Spleen (tissue), 11 donors: ENCODE measurements around the gene UGT1A7. TPM values are rescaled to one million over a fixed set of nuclear protein-coding genes. Genes with fewer than 3 reads are reported as not detected.
A peak's percentile ranks its signal among the peaks of the same experiment; 100 is the strongest.

Experiments
- DNase-seq: peaks from one replicate; pipeline ENCODE4 v3.0.0-alpha.2; 2020
- H3K27ac ChIP-seq, 8 donors: fragments of 200-600 bp; sonication (generic) in 7 of 8; 1 replicate in 4 of 8; 2 replicates in 4 of 8; pipeline versions ENCODE4 v1.5.0 to v1.8.0; 2016 to 2021; ENCODE audit warnings: inconsistent platforms in 4 of 8, mild to moderate bottlenecking in 4 of 8, moderate library complexity in 1 of 8
- H3K27me3 ChIP-seq, 7 donors: fragments of 200-600 bp; sonication (generic) in 6 of 7; replicated peaks in 1 of 7; 1 replicate in 4 of 7; 2 replicates in 3 of 7; pipeline versions ENCODE4 v1.5.0 to v1.8.0; 2016 to 2021; ENCODE audit warnings: inconsistent platforms in 3 of 7, mild to moderate bottlenecking in 1 of 7
- H3K36me3 ChIP-seq, 6 donors: fragments of 200-600 bp; sonication (generic) in 5 of 6; 1 replicate in 4 of 6; 2 replicates in 2 of 6; pipeline versions ENCODE4 v1.5.0 to v1.8.0; 2016 to 2021; ENCODE audit warnings: inconsistent platforms in 2 of 6
- H3K4me1 ChIP-seq, 6 donors: fragments of 200-600 bp; sonication (generic) in 5 of 6; 1 replicate in 3 of 6; 2 replicates in 3 of 6; pipeline versions ENCODE4 v1.5.0 to v1.8.0; 2016 to 2021; ENCODE audit warnings: inconsistent platforms in 3 of 6
- H3K4me3 ChIP-seq, 8 donors: fragments of 200-600 bp; sonication (generic) in 7 of 8; 1 replicate in 4 of 8; 2 replicates in 4 of 8; pipeline versions ENCODE4 v1.5.0 to v1.8.0; 2016 to 2021; ENCODE audit warnings: inconsistent platforms in 4 of 8, mild to moderate bottlenecking in 4 of 8, moderate library complexity in 2 of 8
- H3K9me3 ChIP-seq, 8 donors: fragments of 200-600 bp; sonication (generic) in 7 of 8; 1 replicate in 4 of 8; 2 replicates in 4 of 8; pipeline versions ENCODE4 v1.5.0 to v1.8.0; 2016 to 2021; ENCODE audit warnings: inconsistent platforms in 4 of 8
- POLR2A ChIP-seq, 3 donors: fragments of 450-650 bp; IDR thresholded peaks; one replicate each; pipeline ENCODE4 v1.5.1; 2017; ENCODE audit warnings: antibody characterized with exemption in 3 of 3, mild to moderate bottlenecking in 1 of 3
- POLR2AphosphoS5 ChIP-seq, 3 donors: sonication (generic); formaldehyde crosslinking; IDR thresholded peaks; one replicate each; pipeline ENCODE4 v1.5.1; 2017; ENCODE audit warnings: antibody characterized with exemption in 3 of 3
- WGBS, 5 donors: extraction: QIAGEN DNeasy Blood & Tissue Kit in 3 of 5; methylation state at CpG; one replicate each; pipeline versions ENCODE4 v1.1.5 to v1.1.7; 2013 to 2018; 5-methylcytosine and 5-hydroxymethylcytosine counted together
- intact Hi-C: fragments of 100-400 bp; cut with DNase I; formaldehyde crosslinking; loops from one replicate; pipeline ENCODE4 v1.15.0; 2023; ENCODE audit warnings: low total_unique reads
- polyA plus RNA-seq, 3 donors: library from polyadenylated mRNA; stranded (reverse); fragments of 200-250 nt; gene quantifications; one replicate each; pipeline ENCODE4 v1.2.1, GENCODE V29; 2013
- total RNA-seq, 7 donors: library from RNA; depleted of rRNA in 3 of 7; stranded (reverse); fragments of >200 nt in 3 of 7; fragmentation: NEBNext Ultra II Directional in 4 of 7; extraction: Animal tissue kit (Norgen Biotek cat#: 25700) in 4 of 7; gene quantifications; one replicate each; pipeline versions ENCODE4 v1.1.0 to v1.2.1, GENCODE V29; 2016 to 2021
- TF ChIP-seq, protein P1 (sequence below), 11 experiments: fragments of 200-600 bp in 7 of 11; fragments of 450-650 bp in 4 of 11; sonication (generic) in 4 of 11; IDR thresholded peaks in 8 of 11; conservative IDR thresholded peaks in 3 of 11; 1 replicate in 7 of 11; 2 replicates in 4 of 11; pipeline versions ENCODE4 v1.4.0 to v1.8.0; 2016 to 2021; ENCODE audit warnings: antibody characterized with exemption in 11 of 11, inconsistent platforms in 4 of 11, mild to moderate bottlenecking in 1 of 11
- donor health status: healthy with polysubstance abuse.
- donor health status: DM: no; HTN: no; CAD: no; lungs with moderate emphysema.
- donor health status: DM: no; HTN: no; CAD: no.
- donor health status: Bipolar disorder and iron deficiency.
- donor health status: healthy.
- donor health status: DM: no; HTN: no; CAD: no.
- donor health status: DM: yes; HTN: yes; CAD: no.

UGT1A7 gene
- total and polyA plus RNA-seq, 10 donors: 0.03 TPM; not detected in 9

DNA sequence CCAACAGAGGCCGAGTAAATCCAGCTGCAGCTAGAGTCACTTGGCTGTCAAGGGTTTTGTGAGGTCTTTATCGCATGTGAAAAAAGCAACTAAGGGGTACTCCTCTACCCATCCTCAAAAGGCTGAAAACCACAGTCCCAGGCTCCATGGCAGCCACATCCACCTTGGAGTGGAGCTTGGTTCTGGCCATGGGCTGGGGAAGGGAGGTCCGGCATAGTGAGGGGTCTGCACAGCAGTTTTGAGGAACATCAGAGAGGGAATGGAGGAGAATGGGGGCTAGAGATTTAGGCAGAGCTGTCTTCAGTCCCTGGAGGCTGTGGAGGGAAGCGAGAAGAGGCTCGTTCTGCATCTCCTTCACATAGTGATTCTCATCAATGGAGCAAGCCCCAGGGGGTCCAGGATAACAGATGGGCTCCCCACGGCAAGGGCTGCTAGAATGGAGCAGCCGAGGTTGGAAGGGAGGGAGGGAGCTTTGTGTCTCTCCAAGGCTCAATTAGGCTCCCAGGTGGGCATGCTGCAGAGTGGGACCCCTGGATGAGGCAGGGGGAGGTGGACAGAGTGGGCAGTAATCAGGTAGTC, 117.5 kb downstream of the UGT1A7 start:
- TF ChIP-seq POLR2AphosphoS5 (IDR thresholded peaks at IDR 0.05): no peak
- no peak for TF ChIP-seq POLR2A (IDR thresholded peaks at IDR 0.05)
- DNase-seq: peak; percentile 37
- Histone ChIP-seq H3K9me3 (no peaks in the 10 kb centered on the region), H3K4me1 (no peaks in the 10 kb centered on the region), H3K27ac (no peak overlapping the region), H3K36me3 (no peaks in the 10 kb centered on the region), H3K27me3 (peaks cover 0 to 17% (median 0%) of the 10 kb centered on the region in 7 donors), H3K4me3 (no peak overlapping the region)
- 58 to 68% (median 63%) methylated on average over 7 of the region's 7 CpGs for WGBS, 5 donors
- intact Hi-C loops: no loop called here

DNA sequence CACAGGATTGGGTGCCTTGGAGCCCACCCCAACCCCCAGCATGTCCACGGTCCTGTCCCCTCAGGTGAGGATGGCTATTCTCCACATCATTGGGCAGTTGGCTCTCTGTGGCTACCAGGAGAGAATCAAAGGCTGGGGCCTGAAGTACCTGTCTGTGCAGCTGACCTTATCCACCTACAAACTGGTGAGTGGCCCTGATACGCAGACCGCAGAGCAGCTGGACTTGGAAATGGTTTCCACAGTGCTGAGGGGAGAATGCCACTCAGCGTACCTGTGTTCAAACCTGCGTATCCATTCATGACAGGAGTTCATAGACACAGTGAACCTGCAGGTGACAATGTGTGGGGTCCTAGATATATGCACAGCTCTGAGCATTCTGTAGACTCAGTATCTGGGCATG, 118.0 kb downstream of the UGT1A7 start:
- Histone ChIP-seq H3K4me1 (no peaks in the 10 kb centered on the region), H3K4me3 (no peak overlapping the region), H3K27ac (no peak overlapping the region), H3K36me3 (no peaks in the 10 kb centered on the region), H3K27me3 (peaks cover 0 to 20% (median 0%) of the 10 kb centered on the region in 7 donors), H3K9me3 (no peaks in the 10 kb centered on the region)
- WGBS, 5 donors: 44 to 79% (median 58%) methylated on average over 3 to 5 of the region's 5 CpGs
- no peak for DNase-seq
- TF ChIP-seq POLR2A (IDR thresholded peaks at IDR 0.05): no peak
- TF ChIP-seq POLR2AphosphoS5 (IDR thresholded peaks at IDR 0.05): no peak
- TF ChIP-seq, protein P1, sequence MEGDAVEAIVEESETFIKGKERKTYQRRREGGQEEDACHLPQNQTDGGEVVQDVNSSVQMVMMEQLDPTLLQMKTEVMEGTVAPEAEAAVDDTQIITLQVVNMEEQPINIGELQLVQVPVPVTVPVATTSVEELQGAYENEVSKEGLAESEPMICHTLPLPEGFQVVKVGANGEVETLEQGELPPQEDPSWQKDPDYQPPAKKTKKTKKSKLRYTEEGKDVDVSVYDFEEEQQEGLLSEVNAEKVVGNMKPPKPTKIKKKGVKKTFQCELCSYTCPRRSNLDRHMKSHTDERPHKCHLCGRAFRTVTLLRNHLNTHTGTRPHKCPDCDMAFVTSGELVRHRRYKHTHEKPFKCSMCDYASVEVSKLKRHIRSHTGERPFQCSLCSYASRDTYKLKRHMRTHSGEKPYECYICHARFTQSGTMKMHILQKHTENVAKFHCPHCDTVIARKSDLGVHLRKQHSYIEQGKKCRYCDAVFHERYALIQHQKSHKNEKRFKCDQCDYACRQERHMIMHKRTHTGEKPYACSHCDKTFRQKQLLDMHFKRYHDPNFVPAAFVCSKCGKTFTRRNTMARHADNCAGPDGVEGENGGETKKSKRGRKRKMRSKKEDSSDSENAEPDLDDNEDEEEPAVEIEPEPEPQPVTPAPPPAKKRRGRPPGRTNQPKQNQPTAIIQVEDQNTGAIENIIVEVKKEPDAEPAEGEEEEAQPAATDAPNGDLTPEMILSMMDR (IDR thresholded peaks at IDR 0.05 in 8 of 11, conservative IDR thresholded peaks at IDR 0.05 in 3 of 11): no peak
- intact Hi-C loops: no loop called here

DNA sequence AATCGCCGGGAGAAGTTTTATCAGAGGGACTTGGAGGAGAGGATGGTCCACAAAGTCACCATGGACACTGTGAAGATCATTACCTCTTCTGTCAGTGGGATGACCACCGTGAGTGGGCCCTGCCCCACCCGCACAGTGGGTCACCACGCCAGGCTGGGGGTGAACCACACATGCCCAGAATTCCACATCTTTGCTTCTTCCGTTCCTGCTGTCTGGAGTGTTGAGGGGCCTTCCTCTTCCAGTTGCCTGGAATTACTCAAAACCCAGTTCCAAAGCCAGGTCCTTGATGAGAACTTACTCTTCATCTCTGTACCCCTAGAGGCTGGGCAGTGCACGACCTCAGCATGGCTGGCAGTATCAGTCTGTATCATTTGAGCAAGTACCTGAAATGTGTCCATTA, 118.5 kb downstream of the UGT1A7 start:
- Histone ChIP-seq H3K9me3 (no peaks in the 10 kb centered on the region), H3K4me1 (no peaks in the 10 kb centered on the region), H3K4me3 (no peak overlapping the region), H3K27ac (no peak overlapping the region), H3K36me3 (no peaks in the 10 kb centered on the region), H3K27me3 (peaks cover 0 to 23% (median 0%) of the 10 kb centered on the region in 7 donors)
- TF ChIP-seq POLR2AphosphoS5 (IDR thresholded peaks at IDR 0.05): no peak
- TF ChIP-seq POLR2A (IDR thresholded peaks at IDR 0.05): no peak
- TF ChIP-seq, protein P1 (IDR thresholded peaks at IDR 0.05 in 8 of 11, conservative IDR thresholded peaks at IDR 0.05 in 3 of 11): no peak
- DNase-seq: no peak
- WGBS, 5 donors: 77 to 88% (median 81%) methylated on average over 4 to 7 of the region's 7 CpGs
- intact Hi-C loops: no loop called here

DNA sequence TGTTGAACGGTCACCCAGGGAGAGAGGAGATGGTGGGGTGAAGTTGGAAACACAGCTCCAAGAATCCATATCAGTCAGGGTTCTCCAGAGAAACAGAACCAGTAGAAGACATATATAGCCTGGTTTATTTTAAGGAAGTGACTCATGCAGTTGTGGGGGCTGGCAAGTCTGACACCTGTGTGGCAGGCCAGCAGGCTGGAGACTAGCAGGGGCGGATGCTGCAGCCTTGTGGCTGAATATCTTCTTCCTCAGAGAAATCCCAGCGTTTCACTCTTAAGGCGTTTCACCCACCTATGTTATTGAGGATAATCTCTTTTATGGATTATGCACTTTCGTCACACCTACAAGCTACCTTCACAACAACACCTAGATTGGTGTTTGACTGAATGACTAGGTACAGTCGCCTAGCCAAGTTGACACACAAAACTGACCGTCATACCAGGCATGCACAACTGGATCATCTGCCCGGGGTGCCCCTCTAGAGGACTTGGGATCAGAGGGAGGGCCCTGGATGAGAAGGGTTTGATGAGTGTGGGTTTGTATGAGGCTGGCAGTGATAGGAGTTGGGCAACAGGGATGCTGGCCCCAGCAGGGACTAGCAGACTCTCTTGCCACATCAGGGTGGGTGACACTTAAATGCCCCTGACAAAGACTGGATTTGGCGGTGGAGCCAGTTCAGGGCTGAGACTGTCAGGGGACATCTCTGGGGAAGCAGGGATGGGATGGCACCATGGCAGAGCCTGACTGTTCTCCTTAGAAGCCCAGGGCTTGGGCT, 119.8 kb downstream of the UGT1A7 start:
- Histone ChIP-seq H3K9me3 (no peaks in the 10 kb centered on the region), H3K27ac (no peak overlapping the region), H3K4me1 (no peaks in the 10 kb centered on the region), H3K27me3 (peaks cover 0 to 23% (median 0%) of the 10 kb centered on the region in 7 donors), H3K36me3 (no peaks in the 10 kb centered on the region), H3K4me3 (no peak overlapping the region)
- peak; percentile 53 for DNase-seq
- WGBS, 5 donors: 70 to 77% (median 71%) methylated on average over 9 of the region's 9 CpGs
- intact Hi-C loops: no loop called here
- TF ChIP-seq, protein P1 (IDR thresholded peaks at IDR 0.05 in 8 of 11, conservative IDR thresholded peaks at IDR 0.05 in 3 of 11): no peak
- TF ChIP-seq POLR2AphosphoS5 (IDR thresholded peaks at IDR 0.05) (no peak), POLR2A (IDR thresholded peaks at IDR 0.05) (no peak)
